CD4-positive, alpha-beta T cell (primary cell): ENCODE data around the gene NDE1. TPM values are rescaled to one million over a fixed set of nuclear protein-coding genes. Genes with fewer than 3 reads are reported as not detected.
A peak's percentile ranks its signal among the peaks of the same experiment; 100 is the strongest.

Experiments
- ATAC-seq: fragments of 200-7000 bp; cut with Tn5 transposase; one replicate; pipeline ENCODE4 v1.10.0; 2022; ENCODE audit warnings: mild to moderate bottlenecking; ENCODE audit not compliant: poor library complexity
- CTCF ChIA-PET: fragments of 350-600 bp; sonication (Branson Sonifier 250); formaldehyde crosslinking; loops from one replicate; lab custom pipeline; 2021; ENCODE audit warnings: antibody characterized with exemption, inconsistent platforms; lab: Charles Lee
- POLR2A ChIA-PET: fragments of 350-600 bp; sonication (Branson Sonifier 250); formaldehyde crosslinking; loops from one replicate; lab custom pipeline; 2021; ENCODE audit warnings: antibody characterized with exemption, inconsistent platforms; lab: Charles Lee
- DNase-seq, 14 experiments: peaks; one replicate each; pipeline ENCODE4 v3.0.0-alpha.2; 2013 to 2020; ENCODE audit warnings: mixed read lengths in 2 of 14
- H3K27ac ChIP-seq, 2 donors: one replicate each; pipeline versions ENCODE4 v1.5.1 to v1.7.0; 2013; ENCODE audit warnings: low read length in 2 of 2, low read depth in 1 of 2, mild to moderate bottlenecking in 1 of 2
- H3K27me3 ChIP-seq, 2 experiments: 1 replicate in 1 of 2; 2 replicates in 1 of 2; pipeline versions ENCODE4 v1.6.1 to v1.7.0; 2013; ENCODE audit warnings: low read length in 2 of 2, control low read depth in 1 of 2, mild to moderate bottlenecking in 1 of 2, moderate library complexity in 1 of 2; ENCODE audit not compliant: insufficient read depth in 2 of 2, control insufficient read depth in 1 of 2
- H3K36me3 ChIP-seq: one replicate; pipeline ENCODE4 v1.6.1; 2013; ENCODE audit warnings: low read length, control low read depth; ENCODE audit not compliant: insufficient read depth
- H3K4me1 ChIP-seq: one replicate; pipeline ENCODE4 v1.6.1; 2013; ENCODE audit warnings: low read length, control low read depth; ENCODE audit not compliant: insufficient read depth
- H3K4me3 ChIP-seq: one replicate; pipeline ENCODE4 v1.5.1; 2013; ENCODE audit warnings: mild to moderate bottlenecking, low read length, moderate library complexity
- H3K9me3 ChIP-seq, 2 experiments: 1 replicate in 1 of 2; 2 replicates in 1 of 2; pipeline versions ENCODE4 v1.6.1 to v1.7.0; 2013; ENCODE audit warnings: low read length in 2 of 2, mild to moderate bottlenecking in 2 of 2, control low read depth in 1 of 2, moderate library complexity in 1 of 2; ENCODE audit not compliant: control insufficient read depth in 1 of 2, insufficient read depth in 1 of 2
- H3K27ac Mint-ChIP-seq: one replicate; pipeline ENCODE4 v1.8.0; 2020; ENCODE audit warnings: mixed read lengths
- H3K27me3 Mint-ChIP-seq: one replicate; pipeline ENCODE4 v1.8.0; 2021; ENCODE audit warnings: mixed read lengths
- H3K36me3 Mint-ChIP-seq: one replicate; pipeline ENCODE4 v1.8.0; 2021; ENCODE audit warnings: low read depth, mixed read lengths
- H3K4me1 Mint-ChIP-seq: one replicate; pipeline ENCODE4 v1.8.0; 2021; ENCODE audit warnings: low read depth, mixed read lengths
- H3K4me3 Mint-ChIP-seq: one replicate; pipeline ENCODE4 v1.8.0; 2020; ENCODE audit warnings: mild to moderate bottlenecking, mixed read lengths
- H3K9me3 Mint-ChIP-seq: one replicate; pipeline ENCODE4 v1.8.0; 2020; ENCODE audit warnings: mixed read lengths
- intact Hi-C, 2 experiments: fragments of 100-400 bp; cut with DNase I in 1 of 2; cut with micrococcal nuclease in 1 of 2; formaldehyde crosslinking; loops; one replicate each; pipeline versions ENCODE4 v1.15.1 to v1.9.0; 2023 to 2025; cut with DNase I, micrococcal nuclease
- total RNA-seq, 174 experiments: library from RNA in 2 of 174; stranded (reverse) in 2 of 174; gene quantifications; one replicate each; pipeline ENCODE4 v1.2.3 and lab custom pipeline; 2021 to 2026
- TF ChIP-seq, protein P1 (sequence below): fragments of 200-600 bp; IDR thresholded peaks from one replicate; pipeline ENCODE4 v1.8.0; 2022; ENCODE audit warnings: antibody characterized with exemption, mild to moderate bottlenecking

The NDE1 gene
- total RNA-seq, 2 experiments from 2014 or later, result 96.6 to 106 TPM

DNA sequence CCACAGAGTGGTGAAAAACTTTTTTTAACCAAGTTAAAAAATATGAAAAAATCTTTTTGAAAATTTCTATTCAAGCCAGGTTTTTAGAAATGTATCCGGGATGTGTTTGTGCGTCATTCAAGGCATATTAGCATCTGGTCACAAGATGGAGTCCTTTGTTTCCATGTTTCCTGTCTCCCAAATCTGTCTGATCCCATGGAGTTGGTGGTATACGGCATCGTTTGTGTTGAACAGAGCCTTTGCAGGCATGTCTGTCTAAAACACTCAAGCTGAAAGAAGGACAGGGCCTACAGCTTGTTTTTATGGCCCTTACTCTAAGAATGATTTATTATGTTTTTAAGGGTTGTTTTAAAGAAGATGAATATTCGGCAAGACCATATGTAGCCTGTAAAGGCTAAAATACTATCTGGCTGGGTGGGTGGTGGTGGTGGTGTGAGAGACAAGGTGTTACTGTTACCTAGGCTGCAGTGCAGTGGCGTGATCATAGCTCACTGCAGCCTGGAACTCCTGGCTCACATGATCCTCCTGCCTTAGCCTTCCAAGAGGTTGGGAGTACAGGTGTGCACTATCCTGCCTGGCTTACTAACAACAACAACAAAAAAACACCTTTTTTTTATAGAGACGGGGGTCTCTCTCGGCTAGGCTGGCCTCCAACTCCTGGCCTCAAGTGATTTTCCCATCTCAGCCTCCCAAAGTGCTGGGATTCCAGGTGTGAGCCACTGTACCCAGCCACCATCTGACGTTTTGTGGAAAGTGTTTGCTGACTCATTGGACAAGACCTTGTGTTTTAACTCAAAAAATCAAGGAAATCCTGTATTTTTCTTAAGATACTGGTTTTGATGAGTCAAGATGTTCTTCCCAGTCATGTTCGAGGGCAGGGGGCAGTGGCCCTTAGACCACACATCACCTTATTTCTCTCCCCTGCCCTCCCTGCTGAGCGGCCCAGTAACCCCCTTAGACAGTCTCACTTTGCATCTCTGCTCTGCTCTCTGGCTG lies 52.2 kb downstream of the NDE1 start:
- H3K9me3 ChIP-seq, result no peaks in the 10 kb centered on the region
- H3K4me3 ChIP-seq, result no peak overlapping the region
- H3K27me3 ChIP-seq, result no peaks in the 10 kb centered on the region
- no peak for DNase-seq
- H3K27me3 Mint-ChIP-seq, result no peaks in the 10 kb centered on the region
- H3K4me1 ChIP-seq, result peaks cover 7% of the 10 kb centered on the region
- ChIA-PET CTCF (interaction anchor here (2.8 kb wide), 1 partner anchor 60 kb away, joined by 11 read pairs; the partner anchor contains the start of gene MARF1), POLR2A (no interaction called here)
- H3K27ac Mint-ChIP-seq, result peak overlapping the region; percentile 72
- TF ChIP-seq, protein P1, sequence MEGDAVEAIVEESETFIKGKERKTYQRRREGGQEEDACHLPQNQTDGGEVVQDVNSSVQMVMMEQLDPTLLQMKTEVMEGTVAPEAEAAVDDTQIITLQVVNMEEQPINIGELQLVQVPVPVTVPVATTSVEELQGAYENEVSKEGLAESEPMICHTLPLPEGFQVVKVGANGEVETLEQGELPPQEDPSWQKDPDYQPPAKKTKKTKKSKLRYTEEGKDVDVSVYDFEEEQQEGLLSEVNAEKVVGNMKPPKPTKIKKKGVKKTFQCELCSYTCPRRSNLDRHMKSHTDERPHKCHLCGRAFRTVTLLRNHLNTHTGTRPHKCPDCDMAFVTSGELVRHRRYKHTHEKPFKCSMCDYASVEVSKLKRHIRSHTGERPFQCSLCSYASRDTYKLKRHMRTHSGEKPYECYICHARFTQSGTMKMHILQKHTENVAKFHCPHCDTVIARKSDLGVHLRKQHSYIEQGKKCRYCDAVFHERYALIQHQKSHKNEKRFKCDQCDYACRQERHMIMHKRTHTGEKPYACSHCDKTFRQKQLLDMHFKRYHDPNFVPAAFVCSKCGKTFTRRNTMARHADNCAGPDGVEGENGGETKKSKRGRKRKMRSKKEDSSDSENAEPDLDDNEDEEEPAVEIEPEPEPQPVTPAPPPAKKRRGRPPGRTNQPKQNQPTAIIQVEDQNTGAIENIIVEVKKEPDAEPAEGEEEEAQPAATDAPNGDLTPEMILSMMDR, result no peak
- H3K36me3 ChIP-seq, result peaks cover 56% of the 10 kb centered on the region
- intact Hi-C loops, result loop anchor here in 1 of 2 experiments (2.0 to 5.0 kb wide), 3 partner anchors 59 to 425 kb away; partner anchors contain the start of gene MARF1
- ATAC-seq, result no peak
- no peak overlapping the region for H3K27ac ChIP-seq
- no peaks in the 10 kb centered on the region for H3K9me3 Mint-ChIP-seq
- peaks cover 66% of the 10 kb centered on the region for H3K36me3 Mint-ChIP-seq
- no peak overlapping the region for H3K4me3 Mint-ChIP-seq
- peaks cover 18% of the 10 kb centered on the region for H3K4me1 Mint-ChIP-seq

DNA sequence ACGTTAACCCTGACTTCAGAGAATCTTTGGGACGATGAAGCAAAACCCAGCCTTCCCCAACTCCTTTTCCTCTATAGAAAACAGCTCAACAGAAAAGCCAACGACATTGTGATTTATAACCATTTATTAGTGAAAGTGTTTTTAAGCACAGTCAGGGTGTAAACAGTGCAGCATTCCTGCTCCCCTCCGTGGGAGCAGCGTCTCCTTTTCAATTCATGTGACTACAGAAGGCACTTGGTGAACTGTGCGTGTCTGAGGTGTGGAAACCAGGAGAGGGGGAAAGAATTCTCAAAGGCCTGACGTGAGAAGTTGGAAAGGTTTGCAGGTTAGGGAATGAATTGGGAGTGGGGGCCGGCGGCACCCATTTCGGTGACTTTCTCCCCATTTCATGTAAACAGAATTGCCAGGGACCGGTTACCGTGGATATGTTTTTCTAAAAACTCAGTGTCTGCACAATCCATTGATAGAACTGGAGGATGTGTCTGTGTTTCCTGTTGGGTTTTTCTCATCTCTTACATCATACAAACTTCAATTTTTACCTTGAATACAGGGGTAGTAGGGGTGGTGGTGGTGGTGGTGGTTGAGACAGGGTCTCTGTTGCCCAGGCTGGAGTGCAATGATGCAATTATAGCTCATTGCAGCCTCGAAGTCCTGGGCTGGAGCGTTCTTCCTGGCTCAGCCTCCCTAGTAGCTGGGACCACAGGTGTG lies 53.1 kb downstream of the NDE1 start:
- Mint-ChIP-seq H3K4me3 (no peak overlapping the region), H3K27ac (peak overlapping the region; percentile 72), H3K36me3 (peaks cover 62% of the 10 kb centered on the region), H3K4me1 (peaks cover 18% of the 10 kb centered on the region), H3K9me3 (no peaks in the 10 kb centered on the region), H3K27me3 (no peaks in the 10 kb centered on the region)
- no peaks in the 10 kb centered on the region for H3K27me3 ChIP-seq
- H3K4me1 ChIP-seq, result peaks cover 7% of the 10 kb centered on the region
- H3K27ac ChIP-seq, result no peak overlapping the region
- no peak for DNase-seq
- no peaks in the 10 kb centered on the region for H3K9me3 ChIP-seq
- ChIA-PET POLR2A (interaction anchor here (2.2 kb wide), 1 partner anchor 60 kb away, joined by 7 read pairs; the partner anchor contains the start of gene MARF1), CTCF (interaction anchor here (2.8 kb wide), 1 partner anchor 61 kb away, joined by 11 read pairs; the partner anchor contains the start of gene MARF1)
- intact Hi-C loops, result loop anchor here in 1 of 2 experiments (2.0 to 5.0 kb wide), 3 partner anchors 60 to 424 kb away; partner anchors contain the start of gene MARF1
- no peak overlapping the region for H3K4me3 ChIP-seq
- peaks cover 50% of the 10 kb centered on the region for H3K36me3 ChIP-seq
- ATAC-seq, result no peak
- TF ChIP-seq, protein P1, result no peak

DNA sequence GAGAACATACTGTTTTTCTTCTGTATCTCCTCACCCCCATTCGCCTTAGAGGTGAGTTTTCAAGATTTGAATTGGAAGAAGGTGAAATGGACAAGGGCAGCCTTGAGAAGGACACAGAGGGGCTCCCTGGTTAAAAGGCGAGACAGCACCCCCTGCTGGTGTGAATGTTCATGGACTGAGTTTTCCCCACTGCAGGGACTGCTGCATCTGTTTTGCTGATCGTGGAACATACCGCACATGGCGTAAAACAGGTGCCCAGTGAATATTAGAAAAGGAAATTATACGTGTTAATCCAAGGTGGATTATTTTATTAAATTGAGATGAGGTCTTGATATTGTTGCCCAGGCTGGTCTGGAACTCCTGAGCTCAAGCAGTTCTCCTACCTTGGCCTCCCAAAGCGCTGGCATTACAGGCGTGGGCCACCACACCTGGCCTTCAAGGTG lies 54.5 kb downstream of the NDE1 start:
- Histone ChIP-seq H3K27me3 (no peaks in the 10 kb centered on the region), H3K36me3 (peaks cover 46% of the 10 kb centered on the region), H3K4me1 (peaks cover 7% of the 10 kb centered on the region), H3K4me3 (no peak overlapping the region), H3K27ac (no peak overlapping the region), H3K9me3 (no peaks in the 10 kb centered on the region)
- TF ChIP-seq, protein P1, result peak; percentile 88
- Mint-ChIP-seq H3K27ac (peak overlapping the region; percentile 72), H3K9me3 (no peaks in the 10 kb centered on the region), H3K36me3 (peaks cover 58% of the 10 kb centered on the region), H3K27me3 (no peaks in the 10 kb centered on the region), H3K4me1 (peaks cover 18% of the 10 kb centered on the region), H3K4me3 (no peak overlapping the region)
- intact Hi-C loops, result loop anchor here (1.0 to 5.0 kb wide), 4 partner anchors 62 to 423 kb away; partner anchors contain the start of gene MARF1 (in 1 of the 2)
- ATAC-seq (peak; percentile 76), DNase-seq (peak; percentile 58 to 84 (median 70))
- POLR2A ChIA-PET, result interaction anchor here (2.2 kb wide), 1 partner anchor 62 kb away, joined by 7 read pairs; the partner anchor contains the start of gene MARF1
- CTCF ChIA-PET, result interaction anchor here (1.0 to 2.8 kb wide), 3 partner anchors 62 to 277 kb away, joined by 4 to 11 read pairs (median 7); partner anchors contain the start of gene MARF1
